IMR-90 (cell line): ENCODE measurements around the gene EPHA6.

Source experiments
- CEBPB ChIP-seq: IDR thresholded peaks from 2 replicates; pipeline ENCODE4 v1.6.1; 2012; ENCODE audit warnings: low read depth, low read length, improper control_type of control experiment
- FOS ChIP-seq: fragments of 150-350 bp; IDR thresholded peaks from 2 replicates; pipeline ENCODE4 v1.6.1; 2016; ENCODE audit warnings: low read depth, low read length
- POLR2A ChIP-seq: IDR thresholded peaks from 2 replicates; pipeline ENCODE4 v1.6.1; 2012; ENCODE audit warnings: mild to moderate bottlenecking, low read depth, low read length
- RAD21 ChIP-seq: IDR thresholded peaks from 2 replicates; pipeline ENCODE4 v1.6.1; 2012; ENCODE audit warnings: low read length, improper control_type of control experiment
- RCOR1 ChIP-seq: IDR thresholded peaks from 2 replicates; pipeline ENCODE4 v1.6.1; 2012; ENCODE audit warnings: mild to moderate bottlenecking, low read length, improper control_type of control experiment; ENCODE audit not compliant: insufficient replicate concordance
- TF ChIP-seq, protein P1 (sequence below): conservative IDR thresholded peaks from 2 replicates; pipeline ENCODE4 v1.5.1; 2012; ENCODE audit warnings: mild to moderate bottlenecking, low read depth, low read length, improper control_type of control experiment

DNA sequence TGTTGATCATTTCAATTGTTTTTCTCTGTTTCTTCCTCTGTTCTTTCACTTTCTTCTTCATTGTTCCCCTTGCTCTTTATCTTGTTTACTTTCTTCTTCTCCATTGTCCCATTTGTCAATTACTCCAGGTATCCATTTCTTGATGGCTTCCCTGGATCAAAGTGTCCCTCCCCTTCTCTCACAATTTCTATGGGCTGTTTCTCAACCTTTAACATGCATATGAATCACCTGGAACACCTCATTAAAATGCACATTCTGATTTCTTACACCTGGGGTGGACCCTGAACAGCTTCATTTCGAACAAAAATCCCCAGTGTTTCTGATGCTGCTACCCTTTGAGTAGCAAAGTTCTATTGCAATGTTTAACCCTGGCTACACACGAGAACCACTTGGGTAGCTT is 454.8 kb downstream of the EPHA6 start:
- TF ChIP-seq, protein P1, sequence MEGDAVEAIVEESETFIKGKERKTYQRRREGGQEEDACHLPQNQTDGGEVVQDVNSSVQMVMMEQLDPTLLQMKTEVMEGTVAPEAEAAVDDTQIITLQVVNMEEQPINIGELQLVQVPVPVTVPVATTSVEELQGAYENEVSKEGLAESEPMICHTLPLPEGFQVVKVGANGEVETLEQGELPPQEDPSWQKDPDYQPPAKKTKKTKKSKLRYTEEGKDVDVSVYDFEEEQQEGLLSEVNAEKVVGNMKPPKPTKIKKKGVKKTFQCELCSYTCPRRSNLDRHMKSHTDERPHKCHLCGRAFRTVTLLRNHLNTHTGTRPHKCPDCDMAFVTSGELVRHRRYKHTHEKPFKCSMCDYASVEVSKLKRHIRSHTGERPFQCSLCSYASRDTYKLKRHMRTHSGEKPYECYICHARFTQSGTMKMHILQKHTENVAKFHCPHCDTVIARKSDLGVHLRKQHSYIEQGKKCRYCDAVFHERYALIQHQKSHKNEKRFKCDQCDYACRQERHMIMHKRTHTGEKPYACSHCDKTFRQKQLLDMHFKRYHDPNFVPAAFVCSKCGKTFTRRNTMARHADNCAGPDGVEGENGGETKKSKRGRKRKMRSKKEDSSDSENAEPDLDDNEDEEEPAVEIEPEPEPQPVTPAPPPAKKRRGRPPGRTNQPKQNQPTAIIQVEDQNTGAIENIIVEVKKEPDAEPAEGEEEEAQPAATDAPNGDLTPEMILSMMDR, result no peak
- TF ChIP-seq CEBPB (no peak), POLR2A (no peak), RCOR1 (no peak), FOS (no peak), RAD21 (no peak)
